Effector memory CD8-positive, alpha-beta T cell (primary cell): ENCODE results near the gene NFIX.

ENCODE experiments used
- ATAC-seq: fragments of 150-1000 bp; cut with Tn5 transposase; replicated peaks from 2 replicates; pipeline ENCODE4 v1.10.0; 2021; ENCODE audit warnings: mild to moderate bottlenecking, moderate library complexity
- DNase-seq, 3 experiments: peaks; one replicate each; pipeline ENCODE4 v3.0.0; 2021
- H3K27ac Mint-ChIP-seq, 2 donors: one replicate each; pipeline ENCODE4 v1.8.0; 2022; ENCODE audit warnings: mild to moderate bottlenecking in 2 of 2, mixed read lengths in 2 of 2, moderate library complexity in 2 of 2
- H3K27me3 Mint-ChIP-seq, 2 donors: one replicate each; pipeline ENCODE4 v1.8.0; 2022; ENCODE audit warnings: mixed read lengths in 2 of 2
- H3K36me3 Mint-ChIP-seq: one replicate; pipeline ENCODE4 v1.8.0; 2022; ENCODE audit warnings: mild to moderate bottlenecking, moderate library complexity, mixed read lengths; ENCODE audit not compliant: insufficient read depth
- H3K4me1 Mint-ChIP-seq, 2 donors: one replicate each; pipeline ENCODE4 v1.8.0; 2022; ENCODE audit warnings: low read depth in 2 of 2, mixed read lengths in 2 of 2
- H3K4me3 Mint-ChIP-seq, 2 donors: one replicate each; pipeline ENCODE4 v1.8.0; 2022; ENCODE audit warnings: mild to moderate bottlenecking in 2 of 2, mixed read lengths in 2 of 2, moderate library complexity in 2 of 2
- H3K9me3 Mint-ChIP-seq, 2 donors: one replicate each; pipeline ENCODE4 v1.8.0; 2022; ENCODE audit warnings: mixed read lengths in 2 of 2

The NFIX gene

DNA sequence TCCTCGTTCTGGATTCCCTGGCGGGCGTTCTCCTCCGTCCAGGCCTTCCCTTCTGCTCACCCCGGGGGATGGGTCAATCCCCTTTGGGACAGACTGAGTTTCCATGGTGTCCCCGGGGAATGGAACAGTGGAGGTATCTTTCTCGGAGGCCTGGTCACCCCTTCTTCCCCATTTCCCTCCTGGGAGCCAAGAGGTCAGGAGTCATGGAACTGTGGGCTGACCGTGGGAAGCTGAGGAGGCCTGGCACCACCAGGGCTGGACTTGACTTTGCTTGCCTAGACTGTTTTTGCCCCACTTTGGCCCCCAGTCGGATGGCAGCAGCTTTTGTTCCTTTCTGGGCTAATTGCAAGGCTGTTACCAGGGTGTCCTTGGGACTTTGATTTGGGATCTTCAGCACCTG, 124.8 kb downstream of the NFIX start:
- H3K27ac Mint-ChIP-seq, result peak overlapping the region; percentile 58 to 82
- no peaks in the 10 kb centered on the region for H3K9me3 Mint-ChIP-seq
- H3K27me3 Mint-ChIP-seq, result no peaks in the 10 kb centered on the region
- H3K4me3 Mint-ChIP-seq, result peak overlapping the region; percentile 77 to 81
- DNase-seq (no peak), ATAC-seq (no peak)
- H3K36me3 Mint-ChIP-seq, result peaks cover 31% of the 10 kb centered on the region
- peaks cover 55 to 66% of the 10 kb centered on the region in 2 donors for H3K4me1 Mint-ChIP-seq

DNA sequence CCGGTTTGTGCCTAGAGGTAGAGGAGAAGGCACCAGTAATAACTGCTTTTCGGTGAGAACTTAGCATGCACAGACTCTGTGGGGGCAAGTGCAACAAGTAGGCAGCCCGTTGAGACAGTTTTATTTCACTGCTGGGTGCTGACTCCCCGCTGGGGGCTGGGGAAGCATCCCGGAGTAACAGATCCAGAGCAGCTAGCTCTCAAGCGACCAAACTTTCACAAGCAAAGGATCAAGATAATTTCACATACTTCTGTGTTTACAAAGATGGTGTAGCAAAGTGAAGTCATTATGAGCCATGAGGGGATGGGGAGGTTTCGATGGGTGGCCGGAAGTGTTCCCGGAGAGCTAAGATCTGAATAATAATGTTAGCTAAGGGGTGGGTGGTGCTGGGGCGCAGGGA, 125.5 kb downstream of the NFIX start:
- Mint-ChIP-seq H3K4me1 (peaks cover 52 to 62% of the 10 kb centered on the region in 2 donors), H3K36me3 (peaks cover 36% of the 10 kb centered on the region), H3K27ac (peak overlapping the region; percentile 52 to 82), H3K4me3 (peak overlapping the region; percentile 52 to 77), H3K9me3 (no peaks in the 10 kb centered on the region), H3K27me3 (no peaks in the 10 kb centered on the region)
- ATAC-seq (no peak), DNase-seq (no peak)

DNA sequence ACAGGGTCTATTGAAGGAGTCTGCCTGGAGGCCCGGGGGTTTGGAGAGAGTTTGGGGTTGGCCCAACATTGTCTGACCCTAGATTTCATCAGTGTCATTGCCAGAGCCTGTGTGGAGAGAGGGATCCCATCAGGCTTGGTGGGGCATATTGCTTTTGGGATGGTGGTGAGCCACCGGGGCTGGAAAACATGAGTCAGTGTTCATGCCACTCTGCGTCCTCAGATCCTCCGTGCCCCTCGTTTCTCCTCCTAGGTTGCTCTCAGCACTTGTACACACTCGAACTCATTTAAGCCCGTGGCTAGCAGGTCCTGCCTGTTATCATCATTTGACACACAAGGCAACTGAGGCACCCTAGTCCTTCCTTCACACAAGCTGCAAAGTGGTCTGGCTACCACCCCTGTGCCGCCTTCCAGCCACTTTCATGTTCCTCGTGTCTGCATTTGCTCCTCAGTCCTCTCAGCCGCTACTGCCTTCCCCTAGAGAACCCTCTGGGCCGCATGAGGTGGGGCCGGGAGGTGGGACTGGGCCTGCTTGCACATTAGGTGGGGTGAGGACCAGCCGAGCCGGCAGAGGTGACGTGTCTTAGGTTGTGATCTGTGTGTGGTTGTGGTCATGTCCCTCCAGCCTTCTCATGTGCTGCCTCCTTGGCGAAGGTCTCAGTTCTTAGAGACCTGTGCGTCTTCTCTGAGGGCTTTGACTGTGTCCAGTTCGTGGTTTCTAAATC, 126.4 kb downstream of the NFIX start:
- Mint-ChIP-seq H3K4me1 (peaks cover 50 to 55% of the 10 kb centered on the region in 2 donors), H3K27ac (peak overlapping the region; percentile 82 to 90), H3K9me3 (no peaks in the 10 kb centered on the region), H3K4me3 (peak overlapping the region; percentile 52 to 77), H3K36me3 (peaks cover 33% of the 10 kb centered on the region), H3K27me3 (no peaks in the 10 kb centered on the region)
- DNase-seq (peak in 2 of 3 experiments; percentile 27 to 35), ATAC-seq (peak; percentile 34)

DNA sequence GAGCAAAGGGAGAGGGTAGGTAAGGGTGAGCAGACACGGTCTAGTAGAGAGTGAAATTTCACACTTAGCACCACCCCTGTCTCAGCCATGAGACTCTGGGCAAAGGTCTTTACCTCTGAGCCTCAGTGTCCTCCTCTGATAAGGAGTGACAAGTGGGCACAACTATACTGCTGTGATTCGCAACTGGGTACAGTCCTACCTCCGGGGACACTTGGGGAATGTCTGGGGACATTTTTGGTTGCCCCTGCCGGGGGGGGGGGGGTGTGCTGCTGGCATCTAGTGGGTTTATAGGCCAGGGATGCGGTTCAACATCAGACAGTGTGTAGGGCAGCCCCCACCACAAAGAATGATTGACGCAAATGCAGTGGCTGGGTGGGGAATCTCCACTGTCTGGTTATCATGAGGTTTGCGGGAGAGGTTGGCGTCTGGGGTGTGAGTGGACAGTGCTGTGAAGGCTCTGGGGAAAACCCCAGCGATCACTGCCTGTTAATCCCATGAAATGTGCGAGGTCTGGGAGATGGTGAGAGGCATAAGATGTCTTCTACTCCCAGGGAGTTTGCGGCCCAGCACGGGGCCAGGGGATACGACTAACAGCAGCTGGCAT, 127.1 kb downstream of the NFIX start:
- Mint-ChIP-seq H3K27ac (peak overlapping the region; percentile 82 to 90), H3K9me3 (no peaks in the 10 kb centered on the region), H3K4me3 (peak overlapping the region; percentile 52 to 77), H3K4me1 (peaks cover 46 to 48% of the 10 kb centered on the region in 2 donors), H3K36me3 (peaks cover 30% of the 10 kb centered on the region), H3K27me3 (no peaks in the 10 kb centered on the region)
- peak in 2 of 3 experiments; percentile 22 to 36 for DNase-seq
- peak; percentile 40 for ATAC-seq

DNA sequence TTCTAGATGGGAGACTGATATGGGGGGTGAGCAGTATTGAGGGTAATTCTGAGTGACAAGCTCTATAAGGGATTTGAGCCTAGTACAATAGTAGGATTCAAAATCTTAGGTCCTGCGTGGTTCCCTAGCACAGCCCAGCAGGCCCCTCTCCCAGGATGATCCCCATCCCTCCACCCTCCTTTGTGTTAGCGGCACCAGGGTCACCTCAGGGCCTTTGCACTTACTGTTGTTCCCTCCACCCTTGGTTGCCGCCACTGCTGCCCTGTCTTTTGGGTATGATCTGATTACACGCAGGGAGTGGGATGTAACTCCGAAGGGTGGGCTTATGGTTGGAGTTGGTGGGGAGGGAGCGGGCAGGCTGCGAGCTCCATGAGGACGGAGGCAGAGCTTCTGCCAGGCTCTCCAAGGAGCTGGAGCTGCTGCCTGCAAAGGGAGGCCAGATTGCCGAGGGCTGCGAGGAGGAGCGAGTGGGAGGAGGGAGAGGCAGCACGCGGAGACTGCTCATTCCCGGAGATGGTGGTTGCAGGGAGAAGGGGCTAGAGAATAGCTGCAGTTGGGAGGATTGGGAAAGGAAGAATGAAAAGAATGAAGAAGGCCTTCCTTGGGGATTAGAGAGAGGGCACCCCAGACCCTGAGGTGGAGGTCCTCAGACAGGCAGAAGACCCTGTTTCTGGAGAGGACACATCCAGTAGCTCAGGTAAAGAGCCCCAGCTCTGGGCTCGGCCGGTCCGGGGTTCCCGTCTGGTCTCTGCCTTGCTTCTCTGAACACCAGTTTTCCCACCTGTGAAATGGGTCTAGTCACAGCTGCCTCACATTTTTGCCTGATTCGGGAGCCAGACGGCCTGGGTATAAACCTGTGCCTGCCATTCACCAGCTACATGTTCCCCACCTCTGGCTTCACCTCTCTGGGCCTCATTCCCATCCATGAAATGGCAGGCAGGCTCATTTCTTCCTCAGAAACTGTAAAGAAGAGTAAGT, 128.0 kb downstream of the NFIX start:
- Mint-ChIP-seq H3K27ac (peak overlapping the region; percentile 82 to 90), H3K27me3 (no peaks in the 10 kb centered on the region), H3K36me3 (peaks cover 24% of the 10 kb centered on the region), H3K4me1 (peaks cover 45 to 49% of the 10 kb centered on the region in 2 donors), H3K4me3 (no peak overlapping the region), H3K9me3 (no peaks in the 10 kb centered on the region)
- DNase-seq (no peak), ATAC-seq (no peak)

DNA sequence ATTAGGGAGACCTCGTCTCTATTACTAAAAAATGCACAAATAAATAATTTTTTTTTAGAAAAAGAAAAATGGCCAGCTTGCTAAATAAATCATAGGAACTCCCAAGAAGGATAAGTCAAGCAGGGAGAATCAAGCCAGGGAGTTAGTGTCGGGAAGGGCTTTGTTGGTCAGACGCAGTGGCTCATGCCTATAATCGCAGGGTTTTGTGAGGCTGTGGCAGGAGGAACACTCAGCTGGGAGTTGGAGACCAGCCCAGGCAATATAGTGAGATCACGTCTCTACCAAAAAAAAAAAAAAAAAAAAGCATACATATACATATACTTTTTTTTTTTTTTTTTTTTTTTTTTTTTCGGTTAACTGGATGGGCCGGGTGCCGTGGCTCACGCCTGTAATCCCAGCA, 131.8 kb downstream of the NFIX start:
- Mint-ChIP-seq H3K4me3 (no peak overlapping the region), H3K9me3 (no peaks in the 10 kb centered on the region), H3K27me3 (no peaks in the 10 kb centered on the region), H3K27ac (peak overlapping the region in 1 of 2 donors; percentile 89), H3K36me3 (peaks cover 22% of the 10 kb centered on the region), H3K4me1 (peaks cover 30 to 36% of the 10 kb centered on the region in 2 donors)
- DNase-seq (no peak), ATAC-seq (no peak)

DNA sequence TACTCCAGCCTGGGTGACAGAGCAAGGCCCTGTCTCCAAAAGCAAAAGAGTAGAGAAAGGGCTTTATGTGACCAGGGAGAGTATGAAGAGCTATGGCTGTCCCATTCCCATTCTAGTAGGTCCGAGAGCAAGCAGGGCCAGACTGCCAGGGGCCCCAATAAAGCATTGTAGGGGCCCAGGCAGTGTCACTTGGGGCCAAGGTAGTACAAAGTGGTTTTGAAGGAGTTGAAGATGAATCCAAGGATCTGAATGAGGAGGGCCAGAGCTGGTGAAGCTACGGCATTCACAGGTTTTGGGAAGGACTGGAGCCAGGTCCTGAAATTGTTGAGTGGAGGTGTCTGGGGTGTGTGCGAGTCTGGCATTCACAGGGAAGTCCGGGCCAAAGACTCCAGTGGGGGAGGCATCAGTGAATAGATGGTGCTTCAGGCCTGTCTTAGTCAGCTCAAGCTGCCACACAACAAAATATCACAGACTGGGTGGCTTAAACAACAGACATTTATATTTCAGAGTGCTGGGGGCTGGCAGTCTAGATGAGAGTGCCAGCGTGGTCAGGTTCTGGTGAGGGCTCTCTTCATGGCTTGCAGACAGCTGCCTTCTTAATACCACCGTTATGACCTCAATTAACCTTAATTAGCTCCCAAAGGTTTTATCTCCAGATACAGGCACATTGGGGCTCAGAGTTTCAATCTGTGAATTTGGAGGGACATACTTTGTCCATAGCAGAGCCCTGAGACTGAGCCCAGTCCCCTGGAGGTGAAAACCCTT, 132.7 kb downstream of the NFIX start:
- Mint-ChIP-seq H3K4me1 (peaks cover 29 to 36% of the 10 kb centered on the region in 2 donors), H3K27ac (peak overlapping the region; percentile 34 to 89), H3K9me3 (no peaks in the 10 kb centered on the region), H3K4me3 (no peak overlapping the region), H3K36me3 (peaks cover 14% of the 10 kb centered on the region), H3K27me3 (no peaks in the 10 kb centered on the region)
- no peak for DNase-seq
- ATAC-seq, result no peak

DNA sequence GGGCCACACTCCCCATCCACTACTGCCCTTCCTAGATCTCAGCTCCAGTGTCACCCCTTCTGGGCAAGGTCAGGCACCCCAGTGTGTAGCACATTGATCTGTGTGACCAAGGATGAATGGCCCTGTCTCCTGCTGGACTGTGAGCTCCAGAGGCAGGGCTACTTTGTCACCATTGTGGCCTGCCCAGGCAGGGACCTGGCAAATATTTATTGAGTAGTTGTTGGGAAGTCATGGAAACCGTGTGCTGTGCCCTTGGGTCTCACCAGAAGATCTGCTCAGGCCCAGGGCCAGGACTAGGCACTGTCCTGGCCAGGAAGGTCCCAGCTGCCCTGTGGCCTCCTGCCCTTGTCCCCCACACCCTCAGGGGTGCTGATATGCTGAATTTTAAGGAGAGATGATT, 133.3 kb downstream of the NFIX start:
- DNase-seq, result no peak
- Mint-ChIP-seq H3K27me3 (no peaks in the 10 kb centered on the region), H3K4me3 (no peak overlapping the region), H3K9me3 (no peaks in the 10 kb centered on the region), H3K4me1 (peaks cover 31 to 36% of the 10 kb centered on the region in 2 donors), H3K27ac (peak overlapping the region in 1 of 2 donors; percentile 89), H3K36me3 (peaks cover 14% of the 10 kb centered on the region)
- no peak for ATAC-seq

DNA sequence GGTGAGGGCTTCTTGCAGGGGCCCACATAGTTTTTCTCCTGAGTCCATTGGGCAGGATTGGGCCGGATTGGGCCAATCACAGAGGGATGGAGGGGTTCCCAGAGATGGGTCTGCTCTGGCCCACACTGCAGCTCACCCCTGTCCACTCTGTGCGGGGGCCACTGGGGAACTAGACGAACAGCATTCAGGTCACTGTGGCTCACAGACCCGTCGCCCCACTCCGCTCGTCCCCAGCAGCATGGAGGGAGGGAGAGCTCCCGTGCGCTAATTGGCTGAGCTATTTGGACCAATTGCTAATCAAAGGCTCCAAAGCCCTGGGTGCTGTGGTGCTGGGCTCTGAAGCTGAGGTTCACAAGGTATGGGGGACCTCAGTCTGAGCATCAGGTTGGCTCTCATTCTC, 134.1 kb downstream of the NFIX start:
- H3K4me3 Mint-ChIP-seq, result no peak overlapping the region
- ATAC-seq, result no peak
- no peak for DNase-seq
- H3K9me3 Mint-ChIP-seq, result no peaks in the 10 kb centered on the region
- H3K27ac Mint-ChIP-seq, result no peak overlapping the region
- peaks cover 16% of the 10 kb centered on the region for H3K36me3 Mint-ChIP-seq
- no peaks in the 10 kb centered on the region for H3K27me3 Mint-ChIP-seq
- peaks cover 30 to 39% of the 10 kb centered on the region in 2 donors for H3K4me1 Mint-ChIP-seq

DNA sequence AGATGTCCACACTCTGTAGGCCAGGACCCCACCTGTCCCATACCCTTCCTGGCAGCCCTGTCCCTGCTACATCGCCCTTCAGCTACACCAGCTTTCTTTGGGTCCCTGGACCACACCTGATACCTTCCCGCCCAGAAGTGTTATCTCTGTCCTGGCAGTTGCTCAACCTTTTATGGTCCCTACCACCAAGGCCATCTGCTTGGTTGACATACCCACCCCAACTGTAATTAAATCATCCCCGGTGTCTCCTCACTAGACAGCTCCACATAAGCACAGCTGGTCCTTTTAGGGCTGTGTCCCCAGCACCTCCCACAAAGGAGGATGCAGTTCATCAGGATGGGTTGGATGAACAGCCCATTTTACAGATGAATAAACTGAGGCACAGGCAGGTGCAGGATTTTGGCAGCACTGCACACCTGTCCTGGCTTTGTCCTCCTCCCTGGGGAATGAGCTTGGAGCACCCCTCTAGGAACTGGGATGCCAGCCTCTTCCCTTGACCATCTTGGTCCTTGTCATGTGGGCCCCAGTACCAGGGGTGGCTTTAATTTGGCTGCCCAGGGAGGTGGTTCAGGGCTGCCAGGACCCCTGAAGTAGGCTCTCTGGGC, 135.7 kb downstream of the NFIX start:
- no peak for DNase-seq
- peaks cover 30 to 41% of the 10 kb centered on the region in 2 donors for H3K4me1 Mint-ChIP-seq
- ATAC-seq, result no peak
- H3K9me3 Mint-ChIP-seq, result no peaks in the 10 kb centered on the region
- H3K27ac Mint-ChIP-seq, result peak overlapping the region in 1 of 2 donors; percentile 78
- H3K27me3 Mint-ChIP-seq, result no peaks in the 10 kb centered on the region
- H3K36me3 Mint-ChIP-seq, result peaks cover 17% of the 10 kb centered on the region
- H3K4me3 Mint-ChIP-seq, result peak overlapping the region in 1 of 2 donors; percentile 13

DNA sequence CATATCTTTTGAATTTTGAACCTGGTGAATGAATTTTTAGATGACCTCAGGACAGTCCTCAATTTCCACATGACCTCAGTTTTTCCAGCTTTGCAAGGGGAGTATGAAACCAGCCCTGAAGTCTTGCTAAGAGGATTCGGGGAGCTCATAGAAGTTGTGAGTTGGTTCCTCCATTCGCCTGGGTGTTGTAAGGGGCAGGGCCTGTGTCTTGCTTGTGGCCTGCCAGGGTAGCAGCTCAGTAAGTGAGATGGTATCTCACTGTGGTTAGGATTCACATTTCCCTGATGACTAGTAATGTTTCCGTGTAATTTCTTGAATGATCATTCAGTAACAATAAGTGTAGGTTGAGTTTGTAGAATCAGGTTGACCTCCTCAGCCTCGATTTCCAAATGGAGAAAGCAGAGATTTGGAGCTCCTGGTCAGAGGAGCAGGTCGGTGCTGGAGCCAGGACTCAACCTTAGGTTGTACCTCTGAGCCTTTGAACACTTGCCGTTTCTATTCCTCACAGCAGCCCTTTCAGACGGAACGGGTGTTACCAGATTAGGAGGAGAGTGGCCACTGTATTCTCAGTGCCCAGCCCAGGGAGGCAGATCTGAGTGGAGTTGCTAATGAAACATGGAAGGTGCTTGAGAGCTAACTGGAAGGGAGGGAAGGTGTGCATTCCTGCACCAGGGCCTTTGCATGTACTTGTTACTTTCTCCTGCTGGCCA, 137.4 kb downstream of the NFIX start:
- peak; percentile 33 to 37 (median 35) for DNase-seq
- no peaks in the 10 kb centered on the region for H3K27me3 Mint-ChIP-seq
- H3K4me3 Mint-ChIP-seq, result peak overlapping the region; percentile 68 to 72
- peak overlapping the region; percentile 77 to 87 for H3K27ac Mint-ChIP-seq
- no peaks in the 10 kb centered on the region for H3K9me3 Mint-ChIP-seq
- ATAC-seq, result peak; percentile 100
- peaks cover 29 to 39% of the 10 kb centered on the region in 2 donors for H3K4me1 Mint-ChIP-seq
- H3K36me3 Mint-ChIP-seq, result peaks cover 19% of the 10 kb centered on the region
